Osteocyte (in vitro differentiated cells): ENCODE data around the gene GALNT17. TPM values are rescaled to one million over a fixed set of nuclear protein-coding genes. Genes with fewer than 3 reads are reported as not detected.

Source experiments
- DNase-seq: peaks from one replicate; pipeline ENCODE4 v3.0.0; 2021; ENCODE audit warnings: mixed read lengths; ENCODE audit not compliant: unreplicated experiment; ENCODE audit errors: extremely low spot score
- H3K27ac Mint-ChIP-seq: one replicate; pipeline ENCODE4 v1.8.0; 2021; ENCODE audit warnings: mild to moderate bottlenecking, mixed read lengths; ENCODE audit not compliant: unreplicated experiment
- H3K27me3 Mint-ChIP-seq: one replicate; pipeline ENCODE4 v1.8.0; 2021; ENCODE audit warnings: mixed read lengths; ENCODE audit not compliant: unreplicated experiment
- H3K36me3 Mint-ChIP-seq: one replicate; pipeline ENCODE4 v1.8.0; 2021; ENCODE audit warnings: mixed read lengths; ENCODE audit not compliant: unreplicated experiment
- H3K4me1 Mint-ChIP-seq: one replicate; pipeline ENCODE4 v1.8.0; 2021; ENCODE audit warnings: mixed read lengths; ENCODE audit not compliant: unreplicated experiment
- H3K4me3 Mint-ChIP-seq: one replicate; pipeline ENCODE4 v1.8.0; 2021; ENCODE audit warnings: mild to moderate bottlenecking, moderate library complexity, mixed read lengths; ENCODE audit not compliant: unreplicated experiment
- H3K9me3 Mint-ChIP-seq: one replicate; pipeline ENCODE4 v1.8.0; 2021; ENCODE audit warnings: mixed read lengths; ENCODE audit not compliant: unreplicated experiment
- total RNA-seq: library from RNA; stranded (reverse); gene quantifications from 2 replicates; pipeline ENCODE4 v1.2.1, GENCODE V29; 2021
- TF ChIP-seq, protein P1 (sequence below): fragments of 200-600 bp; sonication (generic); IDR thresholded peaks from 2 replicates; pipeline ENCODE4 v1.5.0; 2021; ENCODE audit warnings: antibody characterized with exemption, mild to moderate bottlenecking, moderate library complexity

GALNT17 gene
- total RNA-seq, 1 donor from 2014 or later, result 1.4 TPM

DNA sequence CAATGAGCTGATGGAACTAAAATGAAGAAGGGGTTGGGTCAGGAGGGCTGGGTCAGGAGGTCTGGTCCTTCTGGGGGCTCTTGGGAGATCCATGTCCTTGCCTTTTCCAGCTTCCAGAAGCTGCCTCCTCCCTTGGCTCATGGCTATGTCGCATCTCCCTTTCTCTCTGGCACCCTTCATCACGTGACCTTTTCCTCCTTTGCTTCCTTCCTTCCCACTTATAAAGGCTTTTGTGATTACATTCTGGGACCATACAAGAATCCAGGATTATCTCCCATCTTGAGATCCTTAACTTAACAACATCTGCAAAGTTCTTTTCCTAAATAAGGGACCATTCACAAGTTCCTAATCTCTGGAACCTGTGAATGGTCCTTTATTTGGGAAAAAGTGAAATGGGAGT, 290.2 kb downstream of the GALNT17 start:
- Mint-ChIP-seq H3K36me3 (no peaks in the 10 kb centered on the region), H3K4me1 (peaks cover 6% of the 10 kb centered on the region), H3K27ac (no peak overlapping the region)

DNA sequence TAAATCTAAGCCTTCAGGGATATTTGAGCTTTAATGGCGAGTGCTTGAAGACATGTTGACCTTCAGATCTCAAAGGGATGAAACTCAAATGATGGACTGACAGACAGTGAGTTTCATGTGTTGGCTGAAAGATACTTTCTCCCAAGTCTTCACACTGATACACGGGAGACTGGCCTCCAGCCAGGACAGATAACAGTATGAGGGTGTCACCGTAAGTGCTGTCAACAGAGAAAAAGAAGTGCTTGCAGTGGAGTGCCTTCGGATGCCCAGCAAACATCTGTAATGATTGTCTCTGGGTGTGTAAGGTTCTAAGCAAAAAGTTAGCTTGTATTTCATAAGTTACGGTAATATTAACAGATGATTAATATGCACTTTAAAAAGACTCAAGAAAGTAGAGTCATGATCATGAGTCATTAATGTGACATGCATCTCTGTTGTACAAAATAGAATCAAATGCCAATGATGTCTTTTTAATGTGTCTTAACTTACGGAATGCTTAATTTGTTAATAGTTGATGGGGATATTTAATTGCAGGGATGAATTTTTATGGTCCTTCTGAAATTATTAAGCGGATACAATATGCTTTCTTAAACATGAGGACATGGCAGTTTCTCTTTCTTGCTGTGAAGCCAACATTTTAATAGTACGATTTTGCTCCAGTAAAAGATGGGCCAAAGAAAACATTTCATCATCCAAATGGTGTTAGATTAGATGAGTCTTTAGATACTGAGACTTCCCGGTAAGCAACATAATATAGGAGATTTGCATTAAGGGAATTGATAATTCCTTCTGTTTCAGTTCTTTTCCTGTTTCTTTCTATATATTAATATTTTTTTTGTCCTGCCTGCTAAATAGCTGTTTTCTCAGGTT, 292.5 kb downstream of the GALNT17 start:
- Mint-ChIP-seq H3K4me1 (peaks cover 6% of the 10 kb centered on the region), H3K36me3 (no peaks in the 10 kb centered on the region), H3K9me3 (peaks cover 26% of the 10 kb centered on the region), H3K27me3 (no peaks in the 10 kb centered on the region), H3K4me3 (no peak overlapping the region), H3K27ac (no peak overlapping the region)
- no peak for DNase-seq
- TF ChIP-seq, protein P1, sequence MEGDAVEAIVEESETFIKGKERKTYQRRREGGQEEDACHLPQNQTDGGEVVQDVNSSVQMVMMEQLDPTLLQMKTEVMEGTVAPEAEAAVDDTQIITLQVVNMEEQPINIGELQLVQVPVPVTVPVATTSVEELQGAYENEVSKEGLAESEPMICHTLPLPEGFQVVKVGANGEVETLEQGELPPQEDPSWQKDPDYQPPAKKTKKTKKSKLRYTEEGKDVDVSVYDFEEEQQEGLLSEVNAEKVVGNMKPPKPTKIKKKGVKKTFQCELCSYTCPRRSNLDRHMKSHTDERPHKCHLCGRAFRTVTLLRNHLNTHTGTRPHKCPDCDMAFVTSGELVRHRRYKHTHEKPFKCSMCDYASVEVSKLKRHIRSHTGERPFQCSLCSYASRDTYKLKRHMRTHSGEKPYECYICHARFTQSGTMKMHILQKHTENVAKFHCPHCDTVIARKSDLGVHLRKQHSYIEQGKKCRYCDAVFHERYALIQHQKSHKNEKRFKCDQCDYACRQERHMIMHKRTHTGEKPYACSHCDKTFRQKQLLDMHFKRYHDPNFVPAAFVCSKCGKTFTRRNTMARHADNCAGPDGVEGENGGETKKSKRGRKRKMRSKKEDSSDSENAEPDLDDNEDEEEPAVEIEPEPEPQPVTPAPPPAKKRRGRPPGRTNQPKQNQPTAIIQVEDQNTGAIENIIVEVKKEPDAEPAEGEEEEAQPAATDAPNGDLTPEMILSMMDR, result no peak

More for the DNA sequence above, 290.2 kb downstream of the GALNT17 start:
- no peaks in the 10 kb centered on the region for H3K27me3 Mint-ChIP-seq
- peaks cover 31% of the 10 kb centered on the region for H3K9me3 Mint-ChIP-seq
- DNase-seq, result no peak
- TF ChIP-seq, protein P1, result no peak
- no peak overlapping the region for H3K4me3 Mint-ChIP-seq

DNA sequence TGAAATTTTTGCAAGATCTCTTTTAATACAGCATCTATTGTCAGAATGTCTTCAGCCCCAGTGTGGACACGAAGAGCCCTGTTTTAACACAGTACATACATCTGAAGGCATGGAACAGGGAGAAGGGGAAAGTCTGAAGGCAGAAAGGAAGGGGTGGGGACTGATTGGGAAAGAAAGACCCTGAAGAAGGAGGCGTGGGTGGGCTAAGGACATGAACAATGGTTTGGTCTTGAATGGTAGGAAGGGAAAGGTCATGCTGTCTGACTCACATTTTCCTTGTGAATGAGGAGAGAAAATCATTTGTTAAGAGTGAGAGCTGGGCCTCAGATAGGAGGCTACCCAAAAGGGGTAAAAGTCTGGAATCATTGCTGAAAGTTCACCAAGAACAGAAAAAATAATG, 297.1 kb downstream of the GALNT17 start:
- Mint-ChIP-seq H3K27ac (no peak overlapping the region), H3K27me3 (no peaks in the 10 kb centered on the region), H3K9me3 (peaks cover 7% of the 10 kb centered on the region), H3K4me1 (peaks cover 6% of the 10 kb centered on the region), H3K4me3 (no peak overlapping the region), H3K36me3 (no peaks in the 10 kb centered on the region)
- DNase-seq, result no peak
- TF ChIP-seq, protein P1, result no peak

DNA sequence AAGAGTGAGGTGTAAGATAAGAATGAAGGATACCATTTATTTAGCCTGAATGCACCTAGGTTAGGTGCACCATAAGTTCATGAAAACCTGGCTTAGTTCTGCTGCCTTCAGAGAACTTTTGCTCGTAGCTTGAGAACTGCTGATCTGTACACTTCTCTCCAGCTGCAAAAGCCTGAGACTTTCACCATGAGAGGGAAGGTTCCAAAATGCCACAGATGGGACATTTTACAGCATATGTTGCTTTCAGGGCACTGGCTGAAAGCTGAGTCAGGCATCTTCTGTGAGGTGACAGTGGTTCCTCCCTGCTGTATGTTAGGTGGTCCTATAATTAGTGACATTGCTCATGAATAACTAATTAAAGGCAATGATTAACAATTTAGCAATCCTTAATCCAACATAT, 298.3 kb downstream of the GALNT17 start:
- no peak overlapping the region for H3K27ac Mint-ChIP-seq
- no peaks in the 10 kb centered on the region for H3K36me3 Mint-ChIP-seq
- no peaks in the 10 kb centered on the region for H3K27me3 Mint-ChIP-seq
- H3K9me3 Mint-ChIP-seq, result peaks cover 7% of the 10 kb centered on the region
- no peak overlapping the region for H3K4me3 Mint-ChIP-seq
- H3K4me1 Mint-ChIP-seq, result no peaks in the 10 kb centered on the region
- TF ChIP-seq, protein P1, result no peak
- DNase-seq, result no peak

DNA sequence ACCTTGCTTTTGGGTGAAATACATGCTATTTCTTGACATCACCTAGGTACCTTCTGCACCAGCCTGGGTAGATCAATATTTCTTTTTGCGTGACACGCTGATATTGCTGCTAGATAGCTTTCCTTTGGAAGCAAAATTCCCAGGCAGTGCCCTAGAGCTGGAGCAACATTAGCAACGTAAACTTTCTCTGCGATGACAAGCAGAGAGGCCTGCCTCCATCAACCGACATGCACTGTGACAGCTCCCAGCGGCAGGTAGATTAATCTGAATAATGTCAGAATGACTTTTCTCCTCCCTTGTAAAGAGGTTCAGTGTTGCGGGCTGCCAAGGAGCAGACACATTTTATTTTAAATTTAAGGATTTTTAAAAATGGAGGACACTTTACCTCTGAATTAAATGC, 307.4 kb downstream of the GALNT17 start:
- DNase-seq, result no peak
- no peaks in the 10 kb centered on the region for H3K9me3 Mint-ChIP-seq
- no peaks in the 10 kb centered on the region for H3K36me3 Mint-ChIP-seq
- H3K27ac Mint-ChIP-seq, result no peak overlapping the region
- no peak overlapping the region for H3K4me3 Mint-ChIP-seq
- TF ChIP-seq, protein P1, result no peak
- no peaks in the 10 kb centered on the region for H3K4me1 Mint-ChIP-seq
- no peaks in the 10 kb centered on the region for H3K27me3 Mint-ChIP-seq
